GM19035 (cell line): ENCODE data around the gene C19orf85.
"Not testable (repeated sequence)": the region's sequence is repeated elsewhere in the genome, so short reads cannot be mapped to it uniquely, and the experiment has no call there.

Experiments
- ATAC-seq: cut with Tn5 transposase; IDR thresholded peaks from one replicate; pipeline ENCODE4 v1.9.1; 2021; ENCODE audit not compliant: unreplicated experiment

The C19orf85 gene

DNA sequence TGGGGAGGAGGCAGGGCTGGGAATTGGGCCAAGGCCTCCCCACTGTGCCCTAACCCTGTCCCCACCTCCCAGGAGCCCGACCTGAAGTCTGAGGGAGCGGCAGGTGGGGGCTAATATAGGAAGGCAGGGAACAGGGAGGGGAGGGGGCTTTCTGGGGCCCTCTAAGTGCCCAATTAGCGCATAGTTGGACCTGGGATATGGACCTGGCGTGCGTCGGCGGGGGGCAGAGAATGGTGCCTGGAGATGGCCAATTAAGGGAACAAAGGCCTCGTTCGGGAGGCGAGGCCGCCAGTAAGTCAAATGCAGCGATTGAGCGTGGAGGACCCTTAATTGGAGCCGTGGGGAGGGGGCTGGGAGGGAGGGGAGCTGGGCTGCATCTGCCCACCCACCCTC is at the start of gene C19orf85:
Gene C19orf85, minus strand, starts transcription at position 90 of the 393 bp plus-strand sequence. CDS start 197 bp downstream, outside the sequence.
- ATAC-seq: no peak

DNA sequence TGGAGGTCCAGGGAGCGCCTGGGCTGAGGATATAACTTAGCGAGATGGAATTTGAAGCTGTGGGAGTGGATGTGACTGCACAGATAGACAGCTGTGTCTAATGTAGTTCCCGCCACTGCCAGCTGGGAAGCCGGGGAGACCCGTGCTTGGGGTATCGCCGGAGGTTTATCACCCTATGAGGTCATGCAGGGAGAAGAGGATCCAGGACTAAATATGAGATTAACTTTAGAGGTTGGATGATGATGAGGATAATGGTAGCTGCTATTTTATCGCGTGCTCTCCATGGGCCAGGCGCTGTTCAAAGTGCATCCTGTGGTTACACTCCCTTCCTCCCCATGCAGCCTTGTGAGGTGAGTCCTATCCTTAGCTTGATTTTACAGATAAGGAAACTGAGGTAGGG is 43.6 kb upstream of the C19orf85 start:
- ATAC-seq: no peak

DNA sequence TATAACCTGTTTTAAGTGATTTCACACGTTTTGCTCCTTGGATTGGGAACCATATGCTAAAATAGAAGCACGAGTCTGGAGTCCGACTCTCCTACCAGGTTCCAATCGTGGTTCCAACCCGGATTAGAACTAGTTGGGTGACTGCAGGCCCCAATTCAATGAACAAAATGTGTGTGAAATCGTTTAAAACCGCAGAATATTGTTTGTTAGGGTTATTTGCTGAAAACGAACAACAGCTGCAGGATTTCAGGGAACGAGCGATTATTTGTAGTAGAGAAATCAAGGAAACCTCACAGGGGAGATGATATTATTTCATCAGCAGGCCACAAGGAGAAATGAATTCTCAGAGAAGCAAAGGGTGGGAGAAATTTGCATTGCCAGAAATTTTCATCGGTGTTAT is 40.4 kb upstream of the C19orf85 start:
- ATAC-seq: no peak

GRCh38 chr19:55504252-55504603 is 39.7 kb upstream of the C19orf85 start:
- no peak for ATAC-seq

- peak; percentile 90 for ATAC-seq
These were observed 39.1 kb upstream of the C19orf85 start for GRCh38 chr19:55503502-55504251.

DNA sequence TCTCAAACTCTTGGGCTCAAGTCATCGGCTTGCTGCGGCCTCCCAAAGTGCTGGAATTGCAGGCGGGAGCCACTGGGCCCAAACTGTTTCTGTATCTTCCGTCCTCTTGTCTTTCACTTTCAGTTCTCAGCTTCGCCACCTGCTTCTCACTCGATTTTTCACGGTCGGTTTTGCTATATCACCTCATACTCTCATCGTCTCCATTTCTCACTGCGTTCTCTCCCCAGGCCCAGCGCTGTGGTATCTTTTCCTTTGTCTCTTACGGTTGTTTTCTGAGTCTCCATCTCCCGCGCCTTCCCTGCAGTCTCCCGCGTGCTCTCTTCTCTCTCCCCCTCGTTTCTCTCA is 38.6 kb upstream of the C19orf85 start:
- ATAC-seq: no peak

- ATAC-seq: no peak
These were observed 37.8 kb upstream of the C19orf85 start for GRCh38 chr19:55502197-55502952.

- ATAC-seq: no peak
These were observed 35.9 kb upstream of the C19orf85 start for GRCh38 chr19:55500368-55500952.

DNA sequence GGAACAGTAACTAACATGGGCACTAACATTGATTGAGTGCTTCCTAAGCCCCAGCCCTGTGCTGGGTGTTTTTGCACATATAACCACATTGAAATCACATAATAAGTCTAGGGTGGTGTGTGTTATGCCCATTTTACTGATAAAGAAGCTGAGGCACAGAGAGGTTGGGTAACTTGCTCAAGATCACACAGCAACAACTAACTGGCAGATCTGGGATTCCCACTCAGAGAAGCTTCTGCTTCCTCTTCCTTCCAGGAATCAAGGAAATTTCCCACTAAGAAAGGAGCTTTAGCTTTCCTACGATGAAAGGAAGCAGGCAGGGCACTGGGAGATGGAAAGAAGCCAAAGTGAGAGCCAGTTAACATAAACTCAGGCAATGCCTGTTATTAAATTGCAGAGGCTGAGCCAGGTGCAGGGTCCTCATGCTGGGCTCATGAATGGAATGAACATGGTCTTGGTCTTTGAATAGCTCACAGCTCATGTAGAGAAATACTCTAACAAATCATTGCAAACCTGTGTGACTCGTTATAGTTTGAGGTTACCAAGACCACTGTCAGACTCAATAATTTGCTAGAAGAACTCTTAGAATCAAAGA is 33.8 kb upstream of the C19orf85 start:
- ATAC-seq: no peak

DNA sequence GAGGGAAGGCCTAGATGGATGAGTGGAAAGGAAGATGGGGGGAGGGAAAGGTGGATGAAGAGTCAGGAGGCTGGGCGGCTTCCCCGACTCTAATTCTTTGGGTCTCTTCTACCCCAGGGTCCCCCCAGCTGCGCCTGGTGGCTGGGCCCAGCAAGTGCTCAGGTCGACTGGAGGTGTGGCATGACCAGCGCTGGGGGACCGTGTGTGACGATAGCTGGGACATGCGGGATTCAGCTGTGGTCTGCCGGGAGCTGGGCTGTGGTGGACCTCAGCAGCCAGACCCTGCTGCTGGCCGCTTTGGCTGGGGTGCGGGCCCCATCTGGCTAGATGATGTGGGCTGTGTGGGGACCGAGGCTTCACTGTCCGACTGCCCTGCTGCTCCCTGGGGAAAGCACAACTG is 33.2 kb upstream of the C19orf85 start:
- ATAC-seq: no peak

DNA sequence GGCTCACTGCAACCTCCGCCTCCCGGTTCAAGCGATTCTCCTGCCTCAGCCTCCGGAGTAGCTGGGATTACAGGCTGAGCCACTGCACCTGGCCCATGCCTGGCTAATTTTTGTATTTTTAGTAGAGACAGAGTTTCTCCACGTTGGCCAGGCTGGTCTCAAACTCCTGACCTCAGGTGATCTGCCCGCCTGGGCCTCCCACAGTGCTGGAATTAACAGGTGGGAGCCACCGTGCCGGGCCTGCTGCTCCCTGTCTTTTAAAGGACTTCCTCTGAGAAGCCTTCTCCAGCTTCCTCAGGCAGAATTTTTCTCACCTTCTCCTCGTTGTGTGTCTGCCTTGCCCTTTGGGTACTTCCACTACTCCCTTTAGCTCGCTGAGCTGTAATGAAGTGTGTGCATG is 32.3 kb upstream of the C19orf85 start:
- ATAC-seq: not testable (repeated sequence)

- no peak for ATAC-seq
These were observed 31.2 kb upstream of the C19orf85 start for GRCh38 chr19:55495646-55496349.

DNA sequence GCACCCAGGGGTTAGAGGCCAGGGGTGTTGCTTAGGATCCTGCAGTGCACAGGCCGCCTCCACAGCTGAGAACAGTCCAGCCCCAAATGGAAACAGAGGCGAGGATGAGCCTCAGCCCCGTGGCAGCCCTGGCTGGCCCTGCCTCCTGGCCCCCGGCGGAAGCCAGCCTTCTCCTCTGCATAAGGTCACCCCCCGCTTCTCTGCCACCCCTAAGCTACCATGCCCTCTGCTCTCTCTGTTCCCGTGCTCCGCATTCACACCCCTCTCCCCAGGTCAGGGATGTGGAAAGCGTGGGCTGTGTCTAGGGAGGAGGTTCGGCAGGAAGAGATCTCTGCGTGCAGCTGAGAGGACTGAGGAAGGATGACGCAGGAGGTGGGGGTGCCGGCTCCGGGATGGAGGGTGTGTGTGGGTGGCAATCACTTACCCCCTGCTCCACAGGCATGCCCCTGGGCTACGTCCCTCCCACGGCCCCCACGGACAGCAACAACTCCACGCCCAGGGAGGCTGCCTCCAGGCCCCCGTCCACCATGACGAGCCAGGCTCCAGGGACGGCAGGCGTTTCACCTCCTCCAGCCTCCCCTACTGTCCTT is 29.7 kb upstream of the C19orf85 start:
- ATAC-seq: no peak

GRCh38 chr19:55493645-55494171 is 29.2 kb upstream of the C19orf85 start:
- ATAC-seq: no peak

DNA sequence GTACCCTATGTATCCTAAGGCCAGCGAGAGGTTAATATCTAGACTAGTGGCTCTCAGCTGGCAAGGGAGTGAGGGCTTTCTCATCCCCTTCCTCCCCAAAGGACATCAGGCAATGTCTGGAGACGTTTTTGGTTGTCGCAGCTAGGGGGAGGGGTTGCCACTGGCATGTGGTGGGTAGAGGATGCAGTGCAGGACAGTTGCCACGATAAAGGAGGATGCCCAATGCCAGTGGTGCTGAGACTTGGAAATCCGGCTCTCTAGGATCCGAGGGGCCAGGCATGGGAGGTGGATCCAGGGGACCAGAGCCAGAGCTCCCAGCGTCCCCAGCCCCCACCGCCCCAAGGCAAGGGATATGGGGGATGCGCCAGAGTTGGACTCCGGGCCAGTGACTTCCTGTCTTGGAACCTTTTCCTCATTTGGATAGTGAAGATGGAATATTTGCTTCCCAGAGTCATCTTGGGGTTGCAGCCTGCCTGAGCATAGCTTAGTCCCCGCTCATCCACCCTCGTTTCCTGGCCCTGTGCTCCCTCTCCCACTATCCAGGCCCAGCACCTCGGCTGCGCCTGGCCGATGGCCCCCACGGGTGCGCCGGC is 28.6 kb upstream of the C19orf85 start:
- no peak for ATAC-seq

GRCh38 chr19:55492362-55492944 is 27.9 kb upstream of the C19orf85 start:
- no peak for ATAC-seq

DNA sequence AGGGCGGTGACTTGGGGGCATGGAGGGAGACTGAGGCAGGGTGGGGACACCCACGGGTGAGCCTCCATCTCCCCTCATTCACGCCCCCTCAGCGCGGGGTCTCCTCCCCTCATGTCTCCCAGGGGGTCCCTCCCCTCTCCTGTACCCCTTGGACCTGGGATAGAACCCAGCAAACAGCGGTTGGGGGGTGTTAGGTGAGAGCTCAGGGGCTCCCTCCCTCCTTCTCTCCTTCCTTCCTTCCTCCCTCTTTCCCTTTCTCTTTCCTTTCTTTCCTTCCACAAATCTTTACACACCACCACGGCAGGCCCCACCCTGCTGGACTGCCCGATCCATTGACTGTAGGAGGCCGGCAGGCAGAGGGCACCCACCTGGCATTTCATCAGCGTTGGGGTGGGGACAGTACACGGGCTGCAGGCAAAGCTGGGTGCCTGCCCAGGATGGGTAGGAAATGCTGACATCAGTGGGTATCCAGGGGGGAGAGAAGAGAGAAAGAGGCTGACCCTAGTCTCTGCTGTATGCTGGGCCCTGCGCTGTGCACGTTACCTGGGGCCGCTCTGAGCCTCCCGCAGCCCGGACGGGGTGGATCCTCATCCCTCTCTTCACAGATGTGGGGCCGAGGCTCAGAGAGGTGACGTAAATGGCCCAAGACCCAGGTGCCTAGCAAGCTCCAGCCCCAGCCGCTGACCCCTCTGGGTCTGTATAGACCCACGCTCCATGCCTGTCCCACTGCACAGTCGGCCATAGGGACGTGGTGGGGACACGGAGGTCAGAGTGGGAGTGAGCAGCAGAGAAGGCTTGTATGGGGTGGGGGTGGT is 27.2 kb upstream of the C19orf85 start:
- ATAC-seq: no peak

GRCh38 chr19:55490478-55491432 is 26.2 kb upstream of the C19orf85 start:
- no peak for ATAC-seq
